D721Med (cell line): ENCODE data around the gene LRRC27.

Source experiments
- DNase-seq: peaks from one replicate; pipeline ENCODE4 v3.0.0; 2011; ENCODE audit warnings: low spot score; ENCODE audit not compliant: insufficient read length
- FAIRE-seq: peaks from 2 replicates; lab custom pipeline; 2011; peaks lifted over from hg19 to GRCh38; lab: Jason Lieb, UNC
- CTCF ChIP-seq: IDR thresholded peaks from 2 replicates; pipeline ENCODE4 v1.5.1; 2012; ENCODE audit warnings: mild to moderate bottlenecking, control low read depth; ENCODE audit not compliant: insufficient read depth; ENCODE audit errors: missing control alignments

LRRC27 gene

GRCh38 chr10:132331601-132332432 is at the start of gene LRRC27:
LRRC27 (plus strand) TSS chr10:132332193; CDS start chr10:132333525, 1,332 bp downstream.
- peak; percentile 87 for DNase-seq
- no peak for TF ChIP-seq CTCF
- FAIRE-seq = no peak

DNA sequence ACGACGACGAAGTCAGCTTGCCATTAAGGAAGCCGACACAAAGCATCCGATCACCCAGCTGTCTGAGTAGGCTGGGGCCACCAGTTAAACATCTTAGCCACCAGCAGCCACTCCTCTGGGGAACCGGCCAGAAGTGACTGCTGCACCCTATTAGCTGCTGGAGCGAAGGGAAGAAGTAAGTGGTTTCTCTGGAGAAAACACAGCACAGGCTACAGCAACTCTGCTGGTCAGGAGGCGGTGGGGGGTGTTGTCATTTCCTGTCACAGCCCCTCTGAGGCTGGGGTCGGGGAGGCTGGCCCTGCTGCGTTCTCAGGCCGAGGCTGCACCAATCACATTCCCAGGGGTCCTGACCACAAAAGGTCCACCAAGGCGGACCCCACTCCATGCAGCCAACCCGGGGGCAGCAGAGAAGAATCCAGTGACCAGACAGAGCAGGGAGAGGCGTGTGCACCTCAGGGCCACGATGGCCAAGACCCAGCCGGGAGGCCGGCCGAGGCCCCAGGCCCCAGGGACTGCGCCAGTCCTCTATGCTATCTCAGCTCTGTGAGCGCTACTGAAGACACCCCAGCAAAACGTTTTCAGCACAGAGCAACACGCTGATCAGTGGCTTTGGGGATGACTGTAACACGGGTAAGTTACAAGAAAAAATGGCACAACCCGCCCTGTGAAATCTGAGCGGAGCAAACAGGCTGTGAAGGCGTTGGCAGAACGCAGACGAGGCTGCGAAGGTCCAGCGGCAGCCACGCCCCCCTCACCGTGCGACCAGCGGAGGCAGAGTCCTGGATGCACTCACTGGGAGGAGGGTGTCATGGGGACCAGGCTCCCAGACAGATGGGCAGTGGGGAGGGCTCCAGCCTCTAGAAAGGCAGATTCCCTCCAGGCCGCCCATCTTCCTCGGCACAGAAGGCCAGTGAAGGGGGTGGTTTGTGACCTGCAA is 49.1 kb upstream of the LRRC27 start:
- FAIRE-seq (no peak), DNase-seq (no peak)
- no peak for TF ChIP-seq CTCF

GRCh38 chr10:132283604-132284382 is 48.2 kb upstream of the LRRC27 start:
- no peak for FAIRE-seq
- no peak for DNase-seq
- TF ChIP-seq CTCF = no peak

DNA sequence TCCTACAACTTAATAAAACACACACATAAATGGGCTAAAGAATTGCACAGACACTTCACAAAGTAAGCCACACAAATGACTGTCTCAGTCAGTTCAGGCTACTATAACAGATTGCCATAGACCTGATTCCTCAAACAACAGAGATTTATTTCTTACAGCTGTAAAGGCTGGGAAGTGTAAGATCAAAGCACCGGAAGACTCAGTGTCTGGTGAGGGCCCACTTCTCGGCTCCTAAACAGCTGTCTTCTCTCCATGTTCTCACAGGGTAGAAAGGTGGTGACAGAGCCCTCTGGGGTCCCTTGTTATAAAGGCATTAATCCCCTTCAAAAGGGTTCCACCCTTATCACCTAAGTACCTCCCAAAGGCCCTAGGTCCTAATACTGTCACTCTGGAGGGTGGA is 42.6 kb upstream of the LRRC27 start:
- no peak for TF ChIP-seq CTCF
- DNase-seq = no peak
- no peak for FAIRE-seq

DNA sequence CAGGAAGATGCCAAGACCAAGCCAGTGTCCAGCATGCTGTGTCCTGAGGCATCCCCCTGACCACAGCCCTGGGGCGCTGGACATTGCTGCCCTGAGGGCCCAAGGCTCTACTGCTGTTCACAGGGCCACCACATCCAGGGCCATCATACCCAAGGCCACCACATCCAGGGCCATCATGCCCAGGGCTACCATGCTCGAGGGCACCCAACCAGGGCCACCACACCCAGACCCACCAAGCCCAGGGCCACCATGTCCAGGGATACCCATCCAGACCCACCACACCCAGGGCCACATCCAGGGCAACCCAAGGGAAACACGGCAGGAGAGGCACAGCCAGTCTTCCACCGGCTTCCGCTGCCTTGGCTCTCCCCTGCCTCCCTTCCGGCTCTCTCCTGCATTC is 41.4 kb upstream of the LRRC27 start:
- no peak for FAIRE-seq
- TF ChIP-seq CTCF = no peak
- DNase-seq = no peak

DNA sequence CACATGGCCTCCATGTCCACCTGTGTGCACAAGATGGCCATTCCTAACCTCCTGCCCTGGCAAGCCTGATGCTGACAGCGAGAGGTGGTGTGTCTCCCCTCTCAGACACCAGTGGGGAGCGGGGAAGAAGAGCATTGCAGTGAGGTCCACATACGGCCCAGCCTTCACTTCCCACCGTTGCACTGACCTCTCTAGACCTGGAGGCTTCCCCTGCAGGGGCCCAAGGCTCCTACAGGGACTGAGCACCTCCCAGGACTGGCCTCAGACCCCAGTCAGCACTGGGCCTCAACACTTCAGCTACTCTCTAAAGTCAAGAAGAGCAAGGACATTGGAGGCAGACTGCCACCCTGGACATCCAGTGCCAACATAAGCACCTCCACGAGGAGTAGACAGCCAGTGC is 40.2 kb upstream of the LRRC27 start:
- DNase-seq (no peak), FAIRE-seq (no peak)
- no peak for TF ChIP-seq CTCF
